Measurements from ENCODE around the gene IFIT1.

The IFIT1 gene

GRCh38 chr10:89391907-89392756, at the start of gene IFIT1 (continued):
- TF ChIP-seq ZNF843 (tag by site-specific recombination; IDR thresholded peaks at IDR 0.05) (no peak), ZNF501 (tag by site-specific recombination; IDR thresholded peaks at IDR 0.05) (no peak), ZNF76 (tag by site-specific recombination; IDR thresholded peaks at IDR 0.05; ENCODE audit: borderline replicate concordance, low read depth) (no peak), ZNF692 (tag by site-specific recombination; IDR thresholded peaks at IDR 0.05) (no peak), ZNF366 (tag by site-specific recombination; conservative IDR thresholded peaks at IDR 0.05) (0 out of 2 replicates have a peak, but pooled peaks have one; percentile 16), YY1 (tag by site-specific recombination; IDR thresholded peaks at IDR 0.05) (no peak), ZBTB6 (tag by site-specific recombination; IDR thresholded peaks at IDR 0.05) (no peak), ZNF645 (tag by site-specific recombination; IDR thresholded peaks at IDR 0.05) (no peak), ELK4 (IDR thresholded peaks at IDR 0.05; ENCODE audit: borderline replicate concordance, low read depth, low read length) (no peak), ZNF433 (tag by site-specific recombination; IDR thresholded peaks at IDR 0.05; ENCODE audit: low read depth) (no peak), ZBTB48 (tag by site-specific recombination; IDR thresholded peaks at IDR 0.05) (no peak), HIC1 (tag by site-specific recombination; IDR thresholded peaks at IDR 0.05) (no peak), BCL11B (tag by site-specific recombination; IDR thresholded peaks at IDR 0.05; ENCODE audit: low read depth) (no peak), PRDM2 (tag by site-specific recombination; IDR thresholded peaks at IDR 0.05; ENCODE audit: borderline replicate concordance) (no peak), BCL6B (tag by site-specific recombination; IDR thresholded peaks at IDR 0.05) (peak; percentile 74; the same call in 1 of the 2 replicates), ZNF214 (tag by site-specific recombination; IDR thresholded peaks at IDR 0.05; ENCODE audit: borderline replicate concordance) (no peak), PATZ1 (tag by site-specific recombination; IDR thresholded peaks at IDR 0.05) (0 out of 2 replicates have a peak, but pooled peaks have one; percentile 22), MEIS1 (CRISPR knock-in tag; IDR thresholded peaks at IDR 0.05; ENCODE audit: borderline replicate concordance) (no peak), KLF17 (tag by site-specific recombination; IDR thresholded peaks at IDR 0.05) (no peak)

All from HEK293 (cell line).